GM23248 (cell line): Measurements from ENCODE around the gene CA5B. TPM values are rescaled to one million over a fixed set of nuclear protein-coding genes. Genes with fewer than 3 reads are reported as not detected.

Source experiments
- DNase-seq: peaks from one replicate; pipeline ENCODE4 v3.0.0-alpha.2; 2015
- H2AFZ ChIP-seq: fragments of 200-600 bp; sonication (generic); 2 replicates; pipeline ENCODE4 v1.6.1; 2016; ENCODE audit warnings: antibody characterized with exemption
- H3F3A ChIP-seq: fragments of 200-600 bp; sonication (generic); 2 replicates; pipeline ENCODE4 v1.6.1; 2016; ENCODE audit warnings: mild to moderate bottlenecking, antibody characterized with exemption, mixed run types; ENCODE audit not compliant: insufficient read depth
- H3K27ac ChIP-seq: fragments of 200-600 bp; sonication (generic); 2 replicates; pipeline ENCODE4 v1.5.1; 2016; ENCODE audit warnings: mild to moderate bottlenecking
- H3K27me3 ChIP-seq: fragments of 200-600 bp; sonication (generic); replicated peaks from 2 replicates; pipeline ENCODE4 v1.6.1; 2016; ENCODE audit warnings: mild to moderate bottlenecking; ENCODE audit not compliant: insufficient read depth
- H3K36me3 ChIP-seq: fragments of 200-600 bp; sonication (generic); 2 replicates; pipeline ENCODE4 v1.6.1; 2016; ENCODE audit warnings: low read depth, mild to moderate bottlenecking
- H3K4me1 ChIP-seq: fragments of 200-600 bp; sonication (generic); 2 replicates; pipeline ENCODE4 v1.6.1; 2016; ENCODE audit warnings: mild to moderate bottlenecking; ENCODE audit not compliant: insufficient read depth
- H3K4me2 ChIP-seq: fragments of 200-600 bp; sonication (generic); one replicate; pipeline ENCODE4 v1.6.1; 2016; ENCODE audit warnings: mild to moderate bottlenecking; ENCODE audit not compliant: unreplicated experiment
- H3K4me3 ChIP-seq: fragments of 200-600 bp; sonication (generic); 2 replicates; pipeline ENCODE4 v1.5.1; 2016; ENCODE audit warnings: mild to moderate bottlenecking
- H3K79me2 ChIP-seq: fragments of 200-600 bp; sonication (generic); 2 replicates; pipeline ENCODE4 v1.6.1; 2016; ENCODE audit warnings: mild to moderate bottlenecking; ENCODE audit not compliant: insufficient read depth
- H3K9ac ChIP-seq: fragments of 200-600 bp; sonication (generic); 2 replicates; pipeline ENCODE4 v1.6.1; 2016; ENCODE audit warnings: mild to moderate bottlenecking
- H3K9me2 ChIP-seq: fragments of 200-600 bp; sonication (generic); 2 replicates; pipeline ENCODE4 v1.6.1; 2016; ENCODE audit warnings: mixed run types, mild to moderate bottlenecking, moderate library complexity; ENCODE audit not compliant: insufficient read depth
- H3K9me3 ChIP-seq: fragments of 200-600 bp; sonication (generic); one replicate; pipeline ENCODE4 v1.6.1; 2017; ENCODE audit warnings: low read depth
- H4K20me1 ChIP-seq: fragments of 200-600 bp; sonication (generic); 2 replicates; pipeline ENCODE4 v1.6.0; 2016; ENCODE audit not compliant: insufficient read depth
- EZH2 ChIP-seq: fragments of 200-600 bp; sonication (generic); IDR thresholded peaks from 2 replicates; pipeline ENCODE4 v1.6.1; 2018; ENCODE audit warnings: antibody characterized with exemption, mild to moderate bottlenecking; ENCODE audit not compliant: insufficient read depth, poor library complexity, severe bottlenecking
- EZH2phosphoT487 ChIP-seq: fragments of 200-600 bp; sonication (generic); IDR thresholded peaks from 2 replicates; pipeline ENCODE4 v1.6.1; 2018; ENCODE audit warnings: antibody characterized with exemption, moderate library complexity, mild to moderate bottlenecking, low read depth; ENCODE audit not compliant: insufficient read depth
- WGBS, 2 experiments: methylation state at CpG; one replicate each; pipeline ENCODE4 v1.1.6; 2015 to 2017; ENCODE audit warnings: low lambda C conversion rate in 2 of 2, low coverage in 1 of 2; ENCODE audit errors: missing lambda C conversion rate in 2 of 2; 5-methylcytosine and 5-hydroxymethylcytosine counted together
- in situ Hi-C: fragments of 300-500 bp; cut with MboI; formaldehyde crosslinking; loops from 2 replicates; pipeline ENCODE4 v1.15.0; 2020
- polyA plus RNA-seq: library from polyadenylated mRNA; unstranded; fragments of >200 nt; fragmentation: Nextera tagmentation; extraction: Ambion mirVana; gene quantifications from 2 replicates; pipeline ENCODE4 v1.2.1, GENCODE V29; 2016
- total RNA-seq: library from RNA; depleted of rRNA; stranded (reverse); fragments of >200 nt; shearing (Covaris generic); gene quantifications from 2 replicates; pipeline ENCODE4 v1.2.3, GENCODE V29; 2014

CA5B gene
- total and polyA plus RNA-seq, 2 experiments from 2014 or later = 6.4 to 8.2 TPM

- DNase-seq = no peak
- WGBS, 2 experiments = 90 to 100% methylated on average over 2 to 3 of the region's 3 CpGs
- Histone ChIP-seq H3K79me2 (no peaks in the 10 kb centered on the region), H3K9ac (no peak overlapping the region), H3K27ac (0 out of 2 replicates have a peak overlapping the region, but pooled peaks have one; percentile 79), H4K20me1 (no peaks in the 10 kb centered on the region), H3K4me2 (no peak overlapping the region), H3K27me3 (no peaks in the 10 kb centered on the region), H3K36me3 (no peaks in the 10 kb centered on the region), H3F3A (peaks cover 32% of the 10 kb centered on the region), H3K4me1 (peaks cover 31% of the 10 kb centered on the region), H3K4me3 (no peak overlapping the region), H2AFZ (no peak overlapping the region), H3K9me3 (no peaks in the 10 kb centered on the region), H3K9me2 (no peaks in the 10 kb centered on the region)
- TF ChIP-seq EZH2phosphoT487 = no peak
- no peak for TF ChIP-seq EZH2
- in situ Hi-C loops = no loop called here
These were observed 10.8 kb downstream of the CA5B start for GRCh38 chrX:15748841-15749240.

- 3 to 12% methylated on average over 7 of the region's 7 CpGs for WGBS, 2 experiments
- peak overlapping the region; percentile 79 for H3K27ac ChIP-seq
- peak overlapping the region; percentile 83 for H2AFZ ChIP-seq
- peak overlapping the region; percentile 77 for H3K9ac ChIP-seq
- in situ Hi-C loops = no loop called here
- no peaks in the 10 kb centered on the region for H3K9me2 ChIP-seq
- peaks cover 32% of the 10 kb centered on the region for H3F3A ChIP-seq
- no peak for TF ChIP-seq EZH2
- TF ChIP-seq EZH2phosphoT487 = no peak
- H3K36me3 ChIP-seq = no peaks in the 10 kb centered on the region
- peaks cover 31% of the 10 kb centered on the region for H3K4me1 ChIP-seq
- no peaks in the 10 kb centered on the region for H3K9me3 ChIP-seq
- no peaks in the 10 kb centered on the region for H4K20me1 ChIP-seq
- no peaks in the 10 kb centered on the region for H3K79me2 ChIP-seq
- no peaks in the 10 kb centered on the region for H3K27me3 ChIP-seq
- H3K4me2 ChIP-seq = peak overlapping the region; percentile 65
- peak overlapping the region; percentile 48 for H3K4me3 ChIP-seq
- DNase-seq = peak; percentile 69
These were observed 11.9 kb downstream of the CA5B start for GRCh38 chrX:15749642-15750610.

GRCh38 chrX:15750611-15751154 is 12.6 kb downstream of the CA5B start:
- Histone ChIP-seq H3K9me2 (no peaks in the 10 kb centered on the region), H2AFZ (peak overlapping the region; percentile 83; the same call in 1 of the 2 replicates), H3K9me3 (no peaks in the 10 kb centered on the region), H3K4me3 (peak overlapping the region; percentile 48), H3K27ac (peak overlapping the region; percentile 79), H3K4me2 (peak overlapping the region; percentile 65), H3F3A (peaks cover 32% of the 10 kb centered on the region), H4K20me1 (no peaks in the 10 kb centered on the region), H3K36me3 (no peaks in the 10 kb centered on the region), H3K9ac (peak overlapping the region; percentile 77), H3K27me3 (no peaks in the 10 kb centered on the region), H3K4me1 (peaks cover 31% of the 10 kb centered on the region), H3K79me2 (no peaks in the 10 kb centered on the region)
- WGBS, 2 experiments = 5 to 10% methylated on average over 5 of the region's 5 CpGs
- in situ Hi-C loops = no loop called here
- TF ChIP-seq EZH2 = no peak
- no peak for TF ChIP-seq EZH2phosphoT487
- peak; percentile 40 for DNase-seq

GRCh38 chrX:15751155-15751819 is 13.2 kb downstream of the CA5B start:
- no peaks in the 10 kb centered on the region for H3K27me3 ChIP-seq
- H4K20me1 ChIP-seq = no peaks in the 10 kb centered on the region
- H3K9me3 ChIP-seq = no peaks in the 10 kb centered on the region
- no peak overlapping the region for H2AFZ ChIP-seq
- peak overlapping the region; percentile 79 for H3K27ac ChIP-seq
- peak overlapping the region; percentile 77 for H3K9ac ChIP-seq
- peak overlapping the region; percentile 65 for H3K4me2 ChIP-seq
- in situ Hi-C loops = no loop called here
- no peaks in the 10 kb centered on the region for H3K36me3 ChIP-seq
- H3K4me3 ChIP-seq = peak overlapping the region; percentile 15; the same call in 1 of the 2 replicates
- peaks cover 32% of the 10 kb centered on the region for H3F3A ChIP-seq
- peaks cover 31% of the 10 kb centered on the region for H3K4me1 ChIP-seq
- DNase-seq = peak; percentile 64
- TF ChIP-seq EZH2 (no peak), EZH2phosphoT487 (no peak)
- no peaks in the 10 kb centered on the region for H3K79me2 ChIP-seq
- 6 to 11% methylated on average over 4 of the region's 4 CpGs for WGBS, 2 experiments
- H3K9me2 ChIP-seq = no peaks in the 10 kb centered on the region
